HEK293 (cell line): Measurements from ENCODE around the gene NPAS2.

Source experiments
- CTCF ChIA-PET: fragments of 350-600 bp; formaldehyde crosslinking; extraction: SDS; loops from one replicate; lab custom pipeline; 2021; ENCODE audit warnings: antibody characterized with exemption; lab: Yijun Ruan, JAX
- POLR2A ChIA-PET: fragments of 300-600 bp; formaldehyde crosslinking; extraction: SDS; loops from one replicate; lab custom pipeline; 2020; ENCODE audit warnings: antibody characterized with exemption, inconsistent platforms; lab: Yijun Ruan, JAX
- H3K27ac ChIP-seq: fragments of 200-500 bp; sonication (Bioruptor generic); 2 replicates; pipeline ENCODE4 v1.5.1; 2014; ENCODE audit warnings: low read depth, low read length, control low read depth, inconsistent platforms; ENCODE audit errors: extremely low read depth
- H3K36me3 ChIP-seq, 2 experiments: fragments of 200-500 bp in 1 of 2; sonication (Bioruptor generic) in 1 of 2; 1 replicate in 1 of 2; 2 replicates in 1 of 2; pipeline ENCODE4 v1.5.1; 2014 to 2017; ENCODE audit warnings: inconsistent platforms in 2 of 2, low read length in 2 of 2; ENCODE audit not compliant: control insufficient read depth in 2 of 2, insufficient read depth in 1 of 2
- H3K4me1 ChIP-seq: fragments of 200-500 bp; sonication (Bioruptor generic); 2 replicates; pipeline ENCODE4 v1.5.1; 2014; ENCODE audit warnings: mild to moderate bottlenecking, low read length, inconsistent platforms; ENCODE audit not compliant: control insufficient read depth, insufficient read depth
- H3K4me3 ChIP-seq: 2 replicates; pipeline ENCODE4 v1.5.1; 2011; ENCODE audit warnings: low read depth, mild to moderate bottlenecking, control low read depth, low read length, moderate library complexity
- H3K9me3 ChIP-seq: fragments of 200-500 bp; sonication (Bioruptor generic); 2 replicates; pipeline ENCODE4 v1.5.1; 2014; ENCODE audit warnings: low read depth, low read length, inconsistent platforms; ENCODE audit not compliant: control insufficient read depth, insufficient read depth
- BCL11A ChIP-seq: fragments of 450-650 bp; formaldehyde crosslinking; IDR thresholded peaks from 2 replicates; pipeline ENCODE4 v1.5.1; 2016; ENCODE audit warnings: low read depth, missing biosample characterization, missing genetic modification characterization
- IKZF3 ChIP-seq: fragments of 450-650 bp; IDR thresholded peaks from 2 replicates; pipeline ENCODE4 v1.5.0; 2018; ENCODE audit warnings: missing biosample characterization, mild to moderate bottlenecking, missing genetic modification characterization, moderate library complexity
- KLF1 ChIP-seq: fragments of 450-650 bp; formaldehyde crosslinking; IDR thresholded peaks from 2 replicates; pipeline ENCODE4 v1.5.1; 2016; ENCODE audit warnings: missing biosample characterization, missing genetic modification characterization
- PRDM1 ChIP-seq: fragments of 450-650 bp; formaldehyde crosslinking; IDR thresholded peaks from 2 replicates; pipeline ENCODE4; 2016; ENCODE audit warnings: missing biosample characterization, missing genetic modification characterization
- ZBTB48 ChIP-seq: fragments of 450-650 bp; formaldehyde crosslinking; IDR thresholded peaks from 2 replicates; pipeline ENCODE4 v1.5.1; 2016; ENCODE audit warnings: missing biosample characterization, missing genetic modification characterization
- ZFP41 ChIP-seq: fragments of 450-650 bp; formaldehyde crosslinking; IDR thresholded peaks from 2 replicates; pipeline ENCODE4 v1.5.1; 2016; ENCODE audit warnings: missing biosample characterization, missing genetic modification characterization, borderline replicate concordance
- ZNF10 ChIP-seq: fragments of 450-650 bp; formaldehyde crosslinking; IDR thresholded peaks from 2 replicates; pipeline ENCODE4 v1.5.1; 2017; ENCODE audit warnings: missing biosample characterization, missing genetic modification characterization
- ZNF239 ChIP-seq: fragments of 450-650 bp; formaldehyde crosslinking; IDR thresholded peaks from 2 replicates; pipeline ENCODE4 v1.5.1; 2016; ENCODE audit warnings: missing biosample characterization, missing genetic modification characterization
- ZNF514 ChIP-seq: fragments of 450-650 bp; formaldehyde crosslinking; IDR thresholded peaks from 2 replicates; pipeline ENCODE4 v1.5.1; 2016; ENCODE audit warnings: missing biosample characterization, missing genetic modification characterization
- ZNF529 ChIP-seq: fragments of 450-650 bp; formaldehyde crosslinking; IDR thresholded peaks from 2 replicates; pipeline ENCODE4 v1.5.1; 2017; ENCODE audit warnings: missing genetic modification characterization, missing biosample characterization; ENCODE audit not compliant: insufficient replicate concordance
- ZNF548 ChIP-seq: fragments of 450-650 bp; formaldehyde crosslinking; IDR thresholded peaks from 2 replicates; pipeline ENCODE4 v1.5.1; 2016; ENCODE audit warnings: missing biosample characterization, missing genetic modification characterization
- ZNF555 ChIP-seq: fragments of 450-650 bp; formaldehyde crosslinking; conservative IDR thresholded peaks from 2 replicates; pipeline ENCODE4 v1.5.1; 2017; ENCODE audit warnings: missing biosample characterization, mild to moderate bottlenecking, missing genetic modification characterization, inconsistent platforms
- TF ChIP-seq, protein P1 (sequence below): fragments of 450-650 bp; formaldehyde crosslinking; IDR thresholded peaks from 2 replicates; pipeline ENCODE4 v1.5.1; 2016; ENCODE audit warnings: missing biosample characterization, missing genetic modification characterization
- TF ChIP-seq, protein P2 (sequence below): fragments of 450-650 bp; formaldehyde crosslinking; IDR thresholded peaks from 2 replicates; pipeline ENCODE4 v1.5.1; 2016; ENCODE audit warnings: missing biosample characterization, missing genetic modification characterization
- TF ChIP-seq, protein P3 (sequence below): fragments of 450-650 bp; formaldehyde crosslinking; conservative IDR thresholded peaks from 2 replicates; pipeline ENCODE4 v1.5.1; 2016; ENCODE audit warnings: low read depth, missing biosample characterization, missing genetic modification characterization
- TF ChIP-seq, protein P4 (sequence below): fragments of 450-650 bp; formaldehyde crosslinking; IDR thresholded peaks from 2 replicates; pipeline ENCODE4 v1.5.1; 2017; ENCODE audit warnings: missing biosample characterization, missing genetic modification characterization
- TF ChIP-seq, protein P5 (sequence below): IDR thresholded peaks from 2 replicates; pipeline ENCODE4 v1.6.1; 2011; ENCODE audit warnings: mild to moderate bottlenecking, low read depth, low read length, borderline replicate concordance

Gene NPAS2

DNA sequence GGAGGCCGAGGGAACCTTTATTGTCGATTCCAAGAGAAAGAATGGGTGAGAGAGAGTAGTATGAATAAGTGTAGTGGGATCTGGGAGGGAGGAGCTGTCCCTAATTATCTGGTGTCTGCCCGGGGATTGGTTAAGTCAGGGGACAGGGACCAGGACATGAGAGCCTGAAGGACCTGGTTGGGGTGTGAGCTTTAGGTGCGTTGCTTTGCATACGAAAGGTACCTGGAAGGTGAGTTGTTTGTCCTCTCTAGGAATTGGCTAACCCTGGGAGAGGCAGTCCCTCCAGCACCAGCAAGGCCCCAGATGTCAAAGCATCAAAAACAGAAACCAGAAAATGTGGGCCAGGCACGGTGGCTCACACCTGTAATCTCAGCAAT, 134.1 kb downstream of the NPAS2 start:
- H3K4me1 ChIP-seq, result no peaks in the 10 kb centered on the region
- no peaks in the 10 kb centered on the region; a peak in 1 of 3 replicates for H3K36me3 ChIP-seq
- no peak for TF ChIP-seq PRDM1 (tag by site-specific recombination)
- H3K27ac ChIP-seq, result no peak overlapping the region
- ChIA-PET POLR2A (no interaction called here), CTCF (no interaction called here)
- no peak overlapping the region for H3K4me3 ChIP-seq
- no peaks in the 10 kb centered on the region for H3K9me3 ChIP-seq

DNA sequence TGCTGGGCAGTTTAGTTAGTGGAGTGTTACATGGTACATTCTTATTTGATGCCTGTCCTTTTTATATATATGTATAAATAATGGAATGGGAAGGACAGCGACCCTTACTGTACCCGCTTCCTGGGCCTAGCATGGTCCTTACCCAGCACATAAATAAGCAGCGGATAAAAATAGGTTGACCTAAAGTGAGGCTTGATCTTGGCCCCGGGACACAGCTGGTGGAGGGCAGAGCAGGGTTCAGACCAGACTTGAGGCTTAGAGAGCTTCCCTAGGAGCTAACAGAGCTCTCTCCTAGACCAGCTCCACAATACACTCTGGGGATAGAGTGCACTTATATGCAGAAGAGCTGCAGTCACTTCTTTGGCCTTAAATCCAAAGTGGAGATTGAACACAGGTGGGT, 135.3 kb downstream of the NPAS2 start:
- Histone ChIP-seq H3K27ac (no peak overlapping the region), H3K4me3 (no peak overlapping the region)
- POLR2A ChIA-PET, result no interaction called here
- TF ChIP-seq KLF1 (tag by site-specific recombination) (no peak), ZNF514 (tag by site-specific recombination) (no peak), BCL11A (no peak), ZNF239 (tag by site-specific recombination) (no peak), ZNF529 (tag by site-specific recombination) (no peak), ZNF10 (tag by site-specific recombination) (no peak), ZFP41 (tag by site-specific recombination) (no peak), ZBTB48 (tag by site-specific recombination) (no peak), ZNF548 (no peak), IKZF3 (no peak), ZNF555 (tag by site-specific recombination) (no peak)
- TF ChIP-seq, protein P1, sequence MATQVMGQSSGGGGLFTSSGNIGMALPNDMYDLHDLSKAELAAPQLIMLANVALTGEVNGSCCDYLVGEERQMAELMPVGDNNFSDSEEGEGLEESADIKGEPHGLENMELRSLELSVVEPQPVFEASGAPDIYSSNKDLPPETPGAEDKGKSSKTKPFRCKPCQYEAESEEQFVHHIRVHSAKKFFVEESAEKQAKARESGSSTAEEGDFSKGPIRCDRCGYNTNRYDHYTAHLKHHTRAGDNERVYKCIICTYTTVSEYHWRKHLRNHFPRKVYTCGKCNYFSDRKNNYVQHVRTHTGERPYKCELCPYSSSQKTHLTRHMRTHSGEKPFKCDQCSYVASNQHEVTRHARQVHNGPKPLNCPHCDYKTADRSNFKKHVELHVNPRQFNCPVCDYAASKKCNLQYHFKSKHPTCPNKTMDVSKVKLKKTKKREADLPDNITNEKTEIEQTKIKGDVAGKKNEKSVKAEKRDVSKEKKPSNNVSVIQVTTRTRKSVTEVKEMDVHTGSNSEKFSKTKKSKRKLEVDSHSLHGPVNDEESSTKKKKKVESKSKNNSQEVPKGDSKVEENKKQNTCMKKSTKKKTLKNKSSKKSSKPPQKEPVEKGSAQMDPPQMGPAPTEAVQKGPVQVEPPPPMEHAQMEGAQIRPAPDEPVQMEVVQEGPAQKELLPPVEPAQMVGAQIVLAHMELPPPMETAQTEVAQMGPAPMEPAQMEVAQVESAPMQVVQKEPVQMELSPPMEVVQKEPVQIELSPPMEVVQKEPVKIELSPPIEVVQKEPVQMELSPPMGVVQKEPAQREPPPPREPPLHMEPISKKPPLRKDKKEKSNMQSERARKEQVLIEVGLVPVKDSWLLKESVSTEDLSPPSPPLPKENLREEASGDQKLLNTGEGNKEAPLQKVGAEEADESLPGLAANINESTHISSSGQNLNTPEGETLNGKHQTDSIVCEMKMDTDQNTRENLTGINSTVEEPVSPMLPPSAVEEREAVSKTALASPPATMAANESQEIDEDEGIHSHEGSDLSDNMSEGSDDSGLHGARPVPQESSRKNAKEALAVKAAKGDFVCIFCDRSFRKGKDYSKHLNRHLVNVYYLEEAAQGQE (tag by site-specific recombination), result no peak
- TF ChIP-seq, protein P2, sequence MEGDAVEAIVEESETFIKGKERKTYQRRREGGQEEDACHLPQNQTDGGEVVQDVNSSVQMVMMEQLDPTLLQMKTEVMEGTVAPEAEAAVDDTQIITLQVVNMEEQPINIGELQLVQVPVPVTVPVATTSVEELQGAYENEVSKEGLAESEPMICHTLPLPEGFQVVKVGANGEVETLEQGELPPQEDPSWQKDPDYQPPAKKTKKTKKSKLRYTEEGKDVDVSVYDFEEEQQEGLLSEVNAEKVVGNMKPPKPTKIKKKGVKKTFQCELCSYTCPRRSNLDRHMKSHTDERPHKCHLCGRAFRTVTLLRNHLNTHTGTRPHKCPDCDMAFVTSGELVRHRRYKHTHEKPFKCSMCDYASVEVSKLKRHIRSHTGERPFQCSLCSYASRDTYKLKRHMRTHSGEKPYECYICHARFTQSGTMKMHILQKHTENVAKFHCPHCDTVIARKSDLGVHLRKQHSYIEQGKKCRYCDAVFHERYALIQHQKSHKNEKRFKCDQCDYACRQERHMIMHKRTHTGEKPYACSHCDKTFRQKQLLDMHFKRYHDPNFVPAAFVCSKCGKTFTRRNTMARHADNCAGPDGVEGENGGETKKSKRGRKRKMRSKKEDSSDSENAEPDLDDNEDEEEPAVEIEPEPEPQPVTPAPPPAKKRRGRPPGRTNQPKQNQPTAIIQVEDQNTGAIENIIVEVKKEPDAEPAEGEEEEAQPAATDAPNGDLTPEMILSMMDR, result no peak
- TF ChIP-seq, protein P3, sequence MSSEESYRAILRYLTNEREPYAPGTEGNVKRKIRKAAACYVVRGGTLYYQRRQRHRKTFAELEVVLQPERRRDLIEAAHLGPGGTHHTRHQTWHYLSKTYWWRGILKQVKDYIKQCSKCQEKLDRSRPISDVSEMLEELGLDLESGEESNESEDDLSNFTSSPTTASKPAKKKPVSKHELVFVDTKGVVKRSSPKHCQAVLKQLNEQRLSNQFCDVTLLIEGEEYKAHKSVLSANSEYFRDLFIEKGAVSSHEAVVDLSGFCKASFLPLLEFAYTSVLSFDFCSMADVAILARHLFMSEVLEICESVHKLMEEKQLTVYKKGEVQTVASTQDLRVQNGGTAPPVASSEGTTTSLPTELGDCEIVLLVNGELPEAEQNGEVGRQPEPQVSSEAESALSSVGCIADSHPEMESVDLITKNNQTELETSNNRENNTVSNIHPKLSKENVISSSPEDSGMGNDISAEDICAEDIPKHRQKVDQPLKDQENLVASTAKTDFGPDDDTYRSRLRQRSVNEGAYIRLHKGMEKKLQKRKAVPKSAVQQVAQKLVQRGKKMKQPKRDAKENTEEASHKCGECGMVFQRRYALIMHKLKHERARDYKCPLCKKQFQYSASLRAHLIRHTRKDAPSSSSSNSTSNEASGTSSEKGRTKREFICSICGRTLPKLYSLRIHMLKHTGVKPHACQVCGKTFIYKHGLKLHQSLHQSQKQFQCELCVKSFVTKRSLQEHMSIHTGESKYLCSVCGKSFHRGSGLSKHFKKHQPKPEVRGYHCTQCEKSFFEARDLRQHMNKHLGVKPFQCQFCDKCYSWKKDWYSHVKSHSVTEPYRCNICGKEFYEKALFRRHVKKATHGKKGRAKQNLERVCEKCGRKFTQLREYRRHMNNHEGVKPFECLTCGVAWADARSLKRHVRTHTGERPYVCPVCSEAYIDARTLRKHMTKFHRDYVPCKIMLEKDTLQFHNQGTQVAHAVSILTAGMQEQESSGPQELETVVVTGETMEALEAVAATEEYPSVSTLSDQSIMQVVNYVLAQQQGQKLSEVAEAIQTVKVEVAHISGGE (tag by site-specific recombination), result no peak
- TF ChIP-seq, protein P4, sequence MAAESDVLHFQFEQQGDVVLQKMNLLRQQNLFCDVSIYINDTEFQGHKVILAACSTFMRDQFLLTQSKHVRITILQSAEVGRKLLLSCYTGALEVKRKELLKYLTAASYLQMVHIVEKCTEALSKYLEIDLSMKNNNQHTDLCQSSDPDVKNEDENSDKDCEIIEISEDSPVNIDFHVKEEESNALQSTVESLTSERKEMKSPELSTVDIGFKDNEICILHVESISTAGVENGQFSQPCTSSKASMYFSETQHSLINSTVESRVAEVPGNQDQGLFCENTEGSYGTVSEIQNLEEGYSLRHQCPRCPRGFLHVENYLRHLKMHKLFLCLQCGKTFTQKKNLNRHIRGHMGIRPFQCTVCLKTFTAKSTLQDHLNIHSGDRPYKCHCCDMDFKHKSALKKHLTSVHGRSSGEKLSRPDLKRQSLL (tag by site-specific recombination), result no peak
- TF ChIP-seq, protein P5, sequence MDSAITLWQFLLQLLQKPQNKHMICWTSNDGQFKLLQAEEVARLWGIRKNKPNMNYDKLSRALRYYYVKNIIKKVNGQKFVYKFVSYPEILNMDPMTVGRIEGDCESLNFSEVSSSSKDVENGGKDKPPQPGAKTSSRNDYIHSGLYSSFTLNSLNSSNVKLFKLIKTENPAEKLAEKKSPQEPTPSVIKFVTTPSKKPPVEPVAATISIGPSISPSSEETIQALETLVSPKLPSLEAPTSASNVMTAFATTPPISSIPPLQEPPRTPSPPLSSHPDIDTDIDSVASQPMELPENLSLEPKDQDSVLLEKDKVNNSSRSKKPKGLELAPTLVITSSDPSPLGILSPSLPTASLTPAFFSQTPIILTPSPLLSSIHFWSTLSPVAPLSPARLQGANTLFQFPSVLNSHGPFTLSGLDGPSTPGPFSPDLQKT, result no peak
- TF ChIP-seq, all 188 proteins: peak for 0
- CTCF ChIA-PET, result no interaction called here
- Histone ChIP-seq H3K9me3 (no peaks in the 10 kb centered on the region), H3K4me1 (no peaks in the 10 kb centered on the region), H3K36me3 (no peaks in the 10 kb centered on the region; a peak in 1 of 3 replicates)
